ENCODE data around the gene PLEKHN1.

DNA sequence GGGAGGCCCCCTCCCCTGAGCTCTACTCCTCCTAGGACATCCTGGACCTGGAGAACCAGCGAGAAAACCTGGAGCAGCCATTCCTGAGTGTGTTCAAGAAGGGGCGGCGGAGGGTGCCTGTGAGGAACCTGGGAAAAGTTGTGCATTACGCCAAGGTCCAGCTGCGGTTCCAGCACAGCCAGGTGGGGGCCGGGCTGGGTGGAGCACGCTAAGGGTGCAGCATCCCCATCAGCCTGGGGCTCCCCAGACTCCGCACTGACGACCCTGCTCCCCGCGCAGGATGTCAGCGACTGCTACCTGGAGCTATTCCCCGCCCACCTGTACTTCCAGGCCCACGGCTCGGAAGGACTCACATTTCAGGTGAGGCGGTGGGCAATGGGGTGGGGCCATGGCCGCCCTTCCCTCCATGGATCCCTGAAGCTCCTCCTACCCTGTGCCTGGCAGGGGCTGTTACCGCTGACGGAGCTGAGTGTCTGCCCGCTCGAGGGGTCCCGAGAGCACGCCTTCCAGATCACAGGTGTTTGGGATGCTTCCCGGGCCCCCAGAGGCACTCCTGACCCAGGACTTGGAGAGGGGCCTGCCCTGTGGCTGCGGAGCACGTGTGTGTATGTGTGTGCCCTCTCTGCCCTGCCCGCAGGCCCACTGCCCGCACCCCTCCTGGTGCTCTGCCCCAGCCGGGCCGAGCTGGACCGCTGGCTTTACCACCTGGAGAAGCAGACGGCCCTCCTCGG lies 4.1 kb downstream of the PLEKHN1 start:
- TF ChIP-seq POLR2A (IDR thresholded peaks at IDR 0.05) (no peak), EP300 (IDR thresholded peaks at IDR 0.05) (no peak)
- TF ChIP-seq, protein P1, sequence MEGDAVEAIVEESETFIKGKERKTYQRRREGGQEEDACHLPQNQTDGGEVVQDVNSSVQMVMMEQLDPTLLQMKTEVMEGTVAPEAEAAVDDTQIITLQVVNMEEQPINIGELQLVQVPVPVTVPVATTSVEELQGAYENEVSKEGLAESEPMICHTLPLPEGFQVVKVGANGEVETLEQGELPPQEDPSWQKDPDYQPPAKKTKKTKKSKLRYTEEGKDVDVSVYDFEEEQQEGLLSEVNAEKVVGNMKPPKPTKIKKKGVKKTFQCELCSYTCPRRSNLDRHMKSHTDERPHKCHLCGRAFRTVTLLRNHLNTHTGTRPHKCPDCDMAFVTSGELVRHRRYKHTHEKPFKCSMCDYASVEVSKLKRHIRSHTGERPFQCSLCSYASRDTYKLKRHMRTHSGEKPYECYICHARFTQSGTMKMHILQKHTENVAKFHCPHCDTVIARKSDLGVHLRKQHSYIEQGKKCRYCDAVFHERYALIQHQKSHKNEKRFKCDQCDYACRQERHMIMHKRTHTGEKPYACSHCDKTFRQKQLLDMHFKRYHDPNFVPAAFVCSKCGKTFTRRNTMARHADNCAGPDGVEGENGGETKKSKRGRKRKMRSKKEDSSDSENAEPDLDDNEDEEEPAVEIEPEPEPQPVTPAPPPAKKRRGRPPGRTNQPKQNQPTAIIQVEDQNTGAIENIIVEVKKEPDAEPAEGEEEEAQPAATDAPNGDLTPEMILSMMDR (IDR thresholded peaks at IDR 0.05) = no peak
